ENCODE results near the gene UBE2J1. TPM values are rescaled to one million over a fixed set of nuclear protein-coding genes. Genes with fewer than 3 reads are reported as not detected.

UBE2J1 gene
- polyA plus RNA-seq, 2 of the 4 experiments (the other 2 are of a cell fraction) = 12.6 to 32.7 TPM

DNA sequence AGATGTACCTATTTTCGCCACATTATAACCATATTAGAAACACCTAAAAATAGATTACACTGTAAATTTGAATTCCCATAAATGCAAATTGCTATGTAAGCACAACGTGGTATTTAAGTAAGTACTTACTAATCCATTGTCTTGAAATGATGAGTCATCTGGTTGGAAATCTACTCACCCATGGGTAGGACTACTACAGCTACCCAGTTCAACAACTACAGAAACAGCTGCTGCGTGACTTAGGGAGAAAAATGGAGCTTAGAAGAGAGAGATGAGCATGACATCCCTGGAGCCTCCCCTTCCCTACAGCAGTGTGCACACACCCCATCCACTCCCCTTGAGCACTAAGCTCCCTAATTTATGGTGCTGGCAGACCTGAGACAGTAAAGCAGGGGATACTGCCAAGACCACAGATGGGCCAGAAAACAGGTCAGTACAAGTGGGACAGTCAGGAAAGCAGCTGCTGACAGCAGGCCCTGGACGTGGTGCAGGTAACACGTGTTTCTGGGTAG lies 32.7 kb upstream of the UBE2J1 start:
- ATAC-seq (no peak), FAIRE-seq (no peak), DNase-seq (ENCODE audit: low read depth in 1 of 2, low spot score in 1 of 2) (peak in 1 of 2 experiments; percentile 7)
- Histone ChIP-seq H3K9me3 (no peaks in the 10 kb centered on the region), H3K4me2 (no peak overlapping the region), H3K27ac (no peak overlapping the region), H3K4me3 (no peak overlapping the region), H3K4me1 (no peaks in the 10 kb centered on the region)
- ChIA-PET POLR2A (no interaction called here), CTCF (interaction anchor here (1.3 to 3.9 kb wide), 2 partner anchors 13 to 16 kb away, joined by 4 to 21 read pairs; no protein-coding TSS in a partner anchor)
- TF ChIP-seq MAFK (IDR thresholded peaks at IDR 0.05; ENCODE audit: partially characterized antibody) (peak; percentile 79), MAZ (IDR thresholded peaks at IDR 0.05; ENCODE audit: borderline replicate concordance, low read depth, low read length) (no peak), ZC3H11A (IDR thresholded peaks at IDR 0.05) (no peak), POLR2AphosphoS2 (conservative IDR thresholded peaks at IDR 0.05; ENCODE audit: low read length) (no peak), FOSL2 (IDR thresholded peaks at IDR 0.05) (no peak), FOSL2 (CRISPR knock-in tag; IDR thresholded peaks at IDR 0.05) (peak; percentile 51)
- 68% methylated on average over 5 of the region's 5 CpGs for WGBS (ENCODE audit: missing lambda C conversion rate)

GRCh38 chr6:89381031-89381430 lies 28.5 kb upstream of the UBE2J1 start:
- Histone ChIP-seq H3K4me2 (no peak overlapping the region), H3K9me3 (no peaks in the 10 kb centered on the region), H3K4me3 (no peak overlapping the region), H3K4me1 (no peaks in the 10 kb centered on the region), H3K27ac (no peak overlapping the region)
- 38% methylated on average over 2 of the region's 2 CpGs for WGBS (ENCODE audit: missing lambda C conversion rate)
- TF ChIP-seq EHF (CRISPR knock-in tag; IDR thresholded peaks at IDR 0.05) (no peak), CHD2 (IDR thresholded peaks at IDR 0.05; ENCODE audit: low read length, partially characterized antibody) (no peak), KDM5A (IDR thresholded peaks at IDR 0.05) (no peak), ZFP36 (IDR thresholded peaks at IDR 0.05; ENCODE audit: borderline replicate concordance, partially characterized antibody) (no peak), TP53 (CRISPR knock-in tag; IDR thresholded peaks at IDR 0.05) (no peak), BHLHE40 (IDR thresholded peaks at IDR 0.05; ENCODE audit: low read depth, low read length) (no peak), NFE2L2 (conservative IDR thresholded peaks at IDR 0.05; ENCODE audit: low read length) (no peak), MAX (IDR thresholded peaks at IDR 0.05) (no peak), POLR2A (IDR thresholded peaks at IDR 0.05; ENCODE audit: low read length) (no peak), EP300 (IDR thresholded peaks at IDR 0.05) (no peak), NR3C1 (IDR thresholded peaks at IDR 0.05) (no peak)
- CTCF ChIA-PET = interaction anchor here (1.4 kb wide), 1 partner anchor 9 kb away, joined by 5 read pairs; no protein-coding TSS in a partner anchor
- DNase-seq (ENCODE audit: low read depth in 1 of 2, low spot score in 1 of 2) (no peak), FAIRE-seq (no peak), ATAC-seq (no peak)
- POLR2A ChIA-PET = no interaction called here

- POLR2A ChIA-PET = no interaction called here
- DNase-seq (ENCODE audit: low read depth in 1 of 2, low spot score in 1 of 2) = no peak
- Histone ChIP-seq H3K4me1 (no peaks in the 10 kb centered on the region), H3K27ac (no peak overlapping the region), H3K4me2 (no peak overlapping the region), H3K4me3 (no peak overlapping the region), H3K9me3 (no peaks in the 10 kb centered on the region)
- FAIRE-seq = no peak
- ATAC-seq = no peak
- WGBS (ENCODE audit: missing lambda C conversion rate) = 51% methylated on average over 5 of the region's 5 CpGs
- CTCF ChIA-PET = interaction anchor here (1.7 kb wide), 1 partner anchor 11 kb away, joined by 6 read pairs; no protein-coding TSS in a partner anchor
- TF ChIP-seq FOXS1 (CRISPR knock-in tag; IDR thresholded peaks at IDR 0.05) (no peak), HMGXB4 (CRISPR knock-in tag; IDR thresholded peaks at IDR 0.05; ENCODE audit: borderline replicate concordance) (no peak), HEYL (CRISPR knock-in tag; IDR thresholded peaks at IDR 0.05) (no peak), POLR2AphosphoS2 (conservative IDR thresholded peaks at IDR 0.05; ENCODE audit: low read length) (no peak), RARB (CRISPR knock-in tag; IDR thresholded peaks at IDR 0.05) (no peak), RCOR1 (IDR thresholded peaks at IDR 0.05; ENCODE audit: low read depth, low read length) (no peak), CBX2 (IDR thresholded peaks at IDR 0.05; ENCODE audit: borderline replicate concordance, low read depth) (no peak), ZC3H11A (IDR thresholded peaks at IDR 0.05) (no peak), FOSL2 (IDR thresholded peaks at IDR 0.05) (no peak), FOSL2 (CRISPR knock-in tag; IDR thresholded peaks at IDR 0.05) (no peak), MAX (IDR thresholded peaks at IDR 0.05) (no peak), NFE2L2 (conservative IDR thresholded peaks at IDR 0.05; ENCODE audit: low read length) (no peak), SMC3 (IDR thresholded peaks at IDR 0.05) (no peak), SREBF2 (IDR thresholded peaks at IDR 0.05) (no peak)
- TF ChIP-seq, protein P1, sequence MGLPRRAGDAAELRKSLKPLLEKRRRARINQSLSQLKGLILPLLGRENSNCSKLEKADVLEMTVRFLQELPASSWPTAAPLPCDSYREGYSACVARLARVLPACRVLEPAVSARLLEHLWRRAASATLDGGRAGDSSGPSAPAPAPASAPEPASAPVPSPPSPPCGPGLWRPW (IDR thresholded peaks at IDR 0.05) = no peak
- TF ChIP-seq, protein P2, sequence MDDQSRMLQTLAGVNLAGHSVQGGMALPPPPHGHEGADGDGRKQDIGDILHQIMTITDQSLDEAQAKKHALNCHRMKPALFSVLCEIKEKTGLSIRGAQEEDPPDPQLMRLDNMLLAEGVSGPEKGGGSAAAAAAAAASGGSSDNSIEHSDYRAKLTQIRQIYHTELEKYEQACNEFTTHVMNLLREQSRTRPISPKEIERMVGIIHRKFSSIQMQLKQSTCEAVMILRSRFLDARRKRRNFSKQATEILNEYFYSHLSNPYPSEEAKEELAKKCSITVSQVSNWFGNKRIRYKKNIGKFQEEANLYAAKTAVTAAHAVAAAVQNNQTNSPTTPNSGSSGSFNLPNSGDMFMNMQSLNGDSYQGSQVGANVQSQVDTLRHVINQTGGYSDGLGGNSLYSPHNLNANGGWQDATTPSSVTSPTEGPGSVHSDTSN (IDR thresholded peaks at IDR 0.05) = no peak
Observed at GRCh38 chr6:89379281-89379680, 26.8 kb upstream of the UBE2J1 start.
